CD8-positive, alpha-beta memory T cell (primary cell): ENCODE data around the gene TMEM242. TPM values are rescaled to one million over a fixed set of nuclear protein-coding genes. Genes with fewer than 3 reads are reported as not detected.

Source experiments
- CTCF ChIA-PET: fragments of 350-600 bp; sonication (Branson Sonifier 250); formaldehyde crosslinking; loops from one replicate; lab custom pipeline; 2021; ENCODE audit warnings: antibody characterized with exemption; lab: Charles Lee
- POLR2A ChIA-PET: fragments of 350-600 bp; sonication (Branson Sonifier 250); formaldehyde crosslinking; loops from one replicate; lab custom pipeline; 2021; ENCODE audit warnings: antibody characterized with exemption; lab: Charles Lee
- DNase-seq, 5 donors: peaks; one replicate each; pipeline versions ENCODE4 v3.0.0 to v3.0.0-alpha.2; 2020 to 2022; ENCODE audit warnings: mixed read lengths in 1 of 5
- H3K27ac ChIP-seq: one replicate; pipeline ENCODE4 v1.7.0; 2013; ENCODE audit warnings: low read depth, mild to moderate bottlenecking, low read length, moderate library complexity
- H3K27me3 ChIP-seq: 2 replicates; pipeline ENCODE4 v1.7.0; 2013; ENCODE audit warnings: low read length, mild to moderate bottlenecking; ENCODE audit not compliant: insufficient read depth, poor library complexity, severe bottlenecking
- H3K36me3 ChIP-seq: 2 replicates; pipeline ENCODE4 v1.7.0; 2013; ENCODE audit warnings: mild to moderate bottlenecking, low read length, moderate library complexity; ENCODE audit not compliant: insufficient read depth
- H3K4me1 ChIP-seq: 2 replicates; pipeline ENCODE4 v1.7.0; 2013; ENCODE audit warnings: mild to moderate bottlenecking, low read length, moderate library complexity; ENCODE audit not compliant: insufficient read depth
- H3K4me3 ChIP-seq: 2 replicates; pipeline ENCODE4 v1.7.0; 2013; ENCODE audit warnings: mild to moderate bottlenecking, low read length
- H3K9me3 ChIP-seq: 2 replicates; pipeline ENCODE4 v1.7.0; 2013; ENCODE audit warnings: mild to moderate bottlenecking, low read length
- H3K27ac Mint-ChIP-seq, 8 donors: one replicate each; pipeline ENCODE4 v1.8.0; 2020 to 2021; ENCODE audit warnings: mixed read lengths in 8 of 8, mild to moderate bottlenecking in 6 of 8, inconsistent platforms in 3 of 8, moderate library complexity in 3 of 8
- H3K27me3 Mint-ChIP-seq, 2 donors: one replicate each; pipeline ENCODE4 v1.8.0; 2020 to 2021; ENCODE audit warnings: mixed read lengths in 2 of 2, mild to moderate bottlenecking in 1 of 2, moderate library complexity in 1 of 2
- H3K36me3 Mint-ChIP-seq, 3 donors: one replicate each; pipeline ENCODE4 v1.8.0; 2020 to 2021; ENCODE audit warnings: mixed read lengths in 3 of 3, inconsistent platforms in 1 of 3, mild to moderate bottlenecking in 1 of 3
- H3K4me1 Mint-ChIP-seq, 3 donors: one replicate each; pipeline ENCODE4 v1.8.0; 2020 to 2021; ENCODE audit warnings: mixed read lengths in 3 of 3, inconsistent platforms in 1 of 3, mild to moderate bottlenecking in 1 of 3
- H3K4me3 Mint-ChIP-seq, 7 donors: one replicate each; pipeline ENCODE4 v1.8.0; 2020 to 2021; ENCODE audit warnings: mixed read lengths in 7 of 7, mild to moderate bottlenecking in 6 of 7, moderate library complexity in 4 of 7, inconsistent platforms in 2 of 7
- H3K9me3 Mint-ChIP-seq, 5 donors: one replicate each; pipeline ENCODE4 v1.8.0; 2020 to 2022; ENCODE audit warnings: mixed read lengths in 5 of 5, mild to moderate bottlenecking in 3 of 5, moderate library complexity in 2 of 5, inconsistent platforms in 1 of 5
- polyA plus RNA-seq: library from polyadenylated mRNA; unstranded; fragments of 300-500 nt; fragmentation: Illumina TruSeq; gene quantifications from one replicate; pipeline ENCODE4 v1.2.3, GENCODE V29; 2021
- total RNA-seq, 2 experiments: library from RNA; stranded (reverse); gene quantifications; one replicate each; pipeline ENCODE4 v1.2.3, GENCODE V29; 2021

TMEM242 gene
- total and polyA plus RNA-seq, 3 experiments from 2014 or later: 11.0 to 12.1 (median 11.9) TPM

DNA sequence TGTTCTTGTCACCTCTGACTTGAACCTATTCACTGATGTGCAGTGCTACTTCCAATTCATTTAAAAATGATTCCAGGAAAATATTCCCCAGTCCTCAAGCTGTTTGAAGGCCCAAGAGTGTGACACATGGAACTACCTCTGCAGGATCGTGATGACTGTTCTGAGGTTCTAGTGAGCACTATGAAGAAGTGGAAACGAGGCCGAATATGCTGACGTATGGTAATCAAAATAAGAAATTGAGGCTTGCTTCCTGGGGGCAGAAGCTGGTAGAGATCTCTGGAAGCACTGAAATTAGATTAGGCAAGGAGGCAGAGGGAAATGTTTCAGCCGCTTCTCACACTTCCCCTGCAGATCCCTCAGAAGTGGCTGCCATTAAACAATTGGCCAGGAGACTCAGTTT lies 15.7 kb downstream of the TMEM242 start:
- H3K4me1 Mint-ChIP-seq: peaks cover 5 to 11% (median 6%) of the 10 kb centered on the region in 3 donors
- Histone ChIP-seq H3K27ac (no peak overlapping the region), H3K4me1 (no peaks in the 10 kb centered on the region), H3K4me3 (no peak overlapping the region), H3K9me3 (no peaks in the 10 kb centered on the region), H3K27me3 (no peaks in the 10 kb centered on the region), H3K36me3 (peaks cover 3% of the 10 kb centered on the region)
- no peaks in the 10 kb centered on the region for H3K27me3 Mint-ChIP-seq
- H3K36me3 Mint-ChIP-seq: peaks cover under 1 to 18% (median 5%) of the 10 kb centered on the region in 3 donors
- H3K4me3 Mint-ChIP-seq: no peak overlapping the region
- DNase-seq: no peak
- POLR2A ChIA-PET: no interaction called here
- H3K9me3 Mint-ChIP-seq: no peaks in the 10 kb centered on the region
- H3K27ac Mint-ChIP-seq: no peak overlapping the region
- CTCF ChIA-PET: no interaction called here

DNA sequence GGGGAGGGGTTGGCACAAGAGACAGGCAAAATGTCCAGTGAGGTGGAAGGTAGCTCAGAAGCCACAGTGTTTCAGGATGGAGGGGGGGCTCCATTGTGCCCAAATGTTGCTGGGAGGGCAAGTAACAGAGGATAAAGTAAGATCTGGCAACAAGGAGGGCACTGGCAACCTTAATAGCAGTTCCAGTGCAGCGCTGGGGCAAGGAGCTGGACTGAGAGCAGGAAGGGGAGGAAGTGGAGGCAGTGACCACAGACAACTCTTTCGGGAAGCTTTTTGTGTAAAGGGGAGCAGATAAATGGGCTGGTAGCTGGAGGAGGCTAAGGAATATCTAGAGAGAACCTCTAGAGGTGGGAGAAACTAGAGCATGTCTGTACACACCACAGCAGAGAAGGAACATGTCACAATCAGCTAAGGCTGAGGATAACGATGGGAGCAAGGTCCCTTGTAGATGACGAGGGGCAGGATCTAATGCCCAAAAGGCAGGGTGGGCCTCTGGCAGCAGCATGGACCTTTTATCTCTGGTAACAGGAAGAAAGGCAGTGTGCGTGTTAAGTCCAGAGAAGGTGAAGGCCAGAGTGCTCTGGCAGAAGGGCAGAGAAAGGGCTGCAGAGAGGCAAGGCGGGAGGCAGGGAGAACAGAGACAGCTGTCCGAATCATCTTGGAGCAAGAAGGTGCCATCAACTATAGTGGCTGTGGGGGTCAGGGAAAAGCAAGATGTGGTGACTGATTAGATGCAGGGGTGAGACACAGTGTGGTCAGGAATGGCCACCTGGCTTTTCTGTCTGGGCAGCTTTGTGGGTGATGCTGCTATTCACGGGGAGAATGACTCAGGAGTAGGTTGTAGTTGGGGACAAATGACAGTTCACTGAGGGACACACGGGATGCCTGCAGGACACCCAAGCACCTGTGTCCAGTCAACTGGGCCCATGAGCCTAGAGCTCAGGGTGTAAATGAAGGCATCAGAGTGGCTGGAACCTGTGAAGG lies 17.4 kb downstream of the TMEM242 start:
- DNase-seq: no peak
- ChIA-PET POLR2A (no interaction called here), CTCF (no interaction called here)
- H3K27me3 Mint-ChIP-seq: no peaks in the 10 kb centered on the region
- Histone ChIP-seq H3K4me1 (no peaks in the 10 kb centered on the region), H3K27me3 (no peaks in the 10 kb centered on the region), H3K27ac (no peak overlapping the region), H3K9me3 (no peaks in the 10 kb centered on the region), H3K4me3 (no peak overlapping the region), H3K36me3 (peaks cover 3% of the 10 kb centered on the region)
- H3K4me1 Mint-ChIP-seq: peaks cover 6 to 14% (median 9%) of the 10 kb centered on the region in 3 donors
- no peak overlapping the region for H3K4me3 Mint-ChIP-seq
- no peak overlapping the region for H3K27ac Mint-ChIP-seq
- H3K36me3 Mint-ChIP-seq: peaks cover 0 to 9% (median 2%) of the 10 kb centered on the region in 3 donors
- no peaks in the 10 kb centered on the region for H3K9me3 Mint-ChIP-seq

DNA sequence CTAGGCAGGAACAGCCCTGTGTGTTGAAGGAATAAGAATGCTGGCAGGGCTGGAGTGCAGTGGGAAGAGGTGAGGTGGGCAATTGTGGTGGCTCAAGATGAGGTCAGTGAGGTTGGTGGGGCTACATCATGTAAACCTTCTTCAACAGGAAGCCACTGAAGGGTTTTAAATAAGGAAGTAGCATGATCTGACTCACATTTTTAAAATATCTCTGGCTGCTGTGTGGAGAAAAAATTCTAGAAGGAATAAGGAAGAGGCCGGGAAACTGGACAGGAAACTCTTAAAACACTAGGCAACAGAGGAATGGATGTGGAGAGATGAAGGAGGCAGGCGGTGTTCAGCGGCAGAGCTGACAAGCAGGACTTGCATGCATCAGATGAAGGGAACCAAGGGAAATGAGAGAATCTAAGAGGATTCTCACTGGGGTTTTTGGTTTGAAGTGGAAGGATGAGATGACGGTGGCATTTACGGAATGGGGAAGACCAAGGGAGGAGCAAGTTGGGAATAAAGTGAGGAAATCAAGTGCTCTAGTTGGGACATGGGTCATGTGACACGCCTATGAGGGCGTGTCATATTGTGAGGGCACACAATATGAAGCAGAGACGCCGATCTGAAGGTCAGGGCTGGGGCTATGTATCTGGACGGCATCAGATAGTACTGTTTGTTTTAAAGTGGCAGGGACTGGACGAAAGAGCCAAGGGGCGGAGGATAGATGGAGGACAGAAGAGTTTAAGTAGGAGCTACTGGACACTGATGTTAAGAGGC lies 18.2 kb downstream of the TMEM242 start:
- ChIA-PET POLR2A (no interaction called here), CTCF (no interaction called here)
- H3K27ac ChIP-seq: no peak overlapping the region
- H3K9me3 ChIP-seq: no peaks in the 10 kb centered on the region
- H3K4me3 Mint-ChIP-seq: no peak overlapping the region
- no peaks in the 10 kb centered on the region for H3K9me3 Mint-ChIP-seq
- peaks cover 0 to 8% (median 3%) of the 10 kb centered on the region in 3 donors for H3K36me3 Mint-ChIP-seq
- no peaks in the 10 kb centered on the region for H3K4me1 ChIP-seq
- H3K27me3 Mint-ChIP-seq: no peaks in the 10 kb centered on the region
- peaks cover 3 to 14% (median 9%) of the 10 kb centered on the region in 3 donors for H3K4me1 Mint-ChIP-seq
- no peak overlapping the region for H3K27ac Mint-ChIP-seq
- no peak overlapping the region for H3K4me3 ChIP-seq
- no peaks in the 10 kb centered on the region for H3K27me3 ChIP-seq
- no peak for DNase-seq
- H3K36me3 ChIP-seq: no peaks in the 10 kb centered on the region

DNA sequence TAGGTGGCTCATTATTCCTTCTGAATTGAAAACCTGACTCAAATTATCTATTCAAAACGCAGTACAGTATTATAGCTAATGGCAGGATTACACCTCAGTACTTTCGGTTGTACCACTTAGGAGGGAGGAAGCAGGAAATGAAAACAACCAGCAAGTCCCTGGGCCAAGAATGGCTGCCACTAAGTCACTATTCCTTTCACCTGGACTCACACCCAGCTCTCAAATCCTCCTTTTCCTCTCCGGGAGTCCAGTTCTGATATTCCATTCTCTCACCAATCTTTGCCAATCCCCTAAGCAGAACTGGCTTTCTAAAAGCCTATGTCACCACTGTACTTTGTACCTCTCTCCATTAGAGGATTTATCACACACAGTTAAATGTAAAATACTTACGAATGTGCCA lies 20.6 kb downstream of the TMEM242 start:
- no peaks in the 10 kb centered on the region for H3K27me3 Mint-ChIP-seq
- CTCF ChIA-PET: no interaction called here
- POLR2A ChIA-PET: no interaction called here

DNA sequence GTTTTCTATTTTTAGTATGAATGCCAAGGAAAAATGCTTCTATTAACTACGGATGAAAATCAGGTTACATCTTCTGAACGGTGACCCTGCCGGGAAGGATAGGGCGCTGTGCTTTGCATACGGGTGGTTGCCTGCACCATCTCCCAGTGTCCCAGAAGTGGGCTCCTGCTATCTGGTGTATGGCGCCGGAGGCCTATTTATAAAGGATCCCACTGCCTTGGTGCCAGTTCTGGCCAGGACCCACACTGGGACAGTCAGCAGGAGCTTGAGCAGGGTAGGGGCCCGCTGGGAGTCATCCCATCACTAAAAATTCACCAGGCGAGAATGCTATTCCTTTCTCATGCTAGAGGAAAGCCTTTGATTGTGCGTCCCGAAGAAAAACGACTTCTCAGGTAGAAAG lies 22.9 kb downstream of the TMEM242 start:
- Mint-ChIP-seq H3K4me3 (no peak overlapping the region), H3K36me3 (peaks cover 3 to 17% (median 6%) of the 10 kb centered on the region in 3 donors), H3K27ac (no peak overlapping the region), H3K9me3 (no peaks in the 10 kb centered on the region), H3K4me1 (peaks cover 3 to 20% (median 9%) of the 10 kb centered on the region in 3 donors), H3K27me3 (no peaks in the 10 kb centered on the region)
- no peaks in the 10 kb centered on the region for H3K36me3 ChIP-seq
- no peaks in the 10 kb centered on the region for H3K27me3 ChIP-seq
- no peaks in the 10 kb centered on the region for H3K4me1 ChIP-seq
- no peaks in the 10 kb centered on the region for H3K9me3 ChIP-seq
- POLR2A ChIA-PET: interaction anchor here (0.5 to 0.7 kb wide), 2 partner anchors 14 to 258 kb away, joined by 4 to 5 read pairs; no protein-coding TSS in a partner anchor
- CTCF ChIA-PET: no interaction called here
- no peak for DNase-seq
- H3K4me3 ChIP-seq: no peak overlapping the region
- H3K27ac ChIP-seq: no peak overlapping the region

More for the DNA sequence above, 20.6 kb downstream of the TMEM242 start:
- Histone ChIP-seq H3K4me3 (no peak overlapping the region), H3K9me3 (no peaks in the 10 kb centered on the region), H3K27ac (no peak overlapping the region), H3K4me1 (no peaks in the 10 kb centered on the region), H3K27me3 (no peaks in the 10 kb centered on the region), H3K36me3 (no peaks in the 10 kb centered on the region)
- DNase-seq: no peak
- Mint-ChIP-seq H3K4me1 (peaks cover 3 to 15% (median 9%) of the 10 kb centered on the region in 3 donors), H3K27ac (peak overlapping the region in 1 of 8 donors; percentile 3), H3K36me3 (peaks cover 3 to 17% (median 6%) of the 10 kb centered on the region in 3 donors), H3K9me3 (no peaks in the 10 kb centered on the region), H3K4me3 (no peak overlapping the region)

DNA sequence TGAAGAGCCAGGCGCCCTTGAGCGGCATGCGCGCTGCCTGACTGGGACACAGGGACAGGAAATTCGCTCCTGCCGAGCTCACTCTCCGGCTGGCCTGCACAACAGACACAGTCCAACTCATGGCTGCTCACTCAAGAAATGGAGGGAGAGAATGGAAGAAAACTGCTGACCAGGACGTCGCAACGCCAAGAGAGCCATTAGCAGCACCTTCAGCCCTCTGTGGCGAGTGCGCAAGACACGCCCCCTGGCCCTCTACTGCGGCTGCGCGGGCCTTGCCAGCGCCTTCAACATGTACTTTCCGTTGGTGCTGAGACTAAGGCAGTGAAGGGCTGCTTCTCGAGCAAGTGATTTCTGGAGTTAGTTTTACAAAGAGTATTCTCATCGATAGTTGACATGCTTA lies 23.3 kb downstream of the TMEM242 start:
- ChIA-PET CTCF (no interaction called here), POLR2A (no interaction called here)
- no peak overlapping the region for H3K27ac Mint-ChIP-seq
- Histone ChIP-seq H3K36me3 (no peaks in the 10 kb centered on the region), H3K27me3 (no peaks in the 10 kb centered on the region), H3K9me3 (no peaks in the 10 kb centered on the region), H3K4me1 (no peaks in the 10 kb centered on the region), H3K27ac (no peak overlapping the region), H3K4me3 (no peak overlapping the region)
- H3K36me3 Mint-ChIP-seq: peaks cover 3 to 17% (median 6%) of the 10 kb centered on the region in 3 donors
- H3K27me3 Mint-ChIP-seq: no peaks in the 10 kb centered on the region
- no peak for DNase-seq
- no peak overlapping the region for H3K4me3 Mint-ChIP-seq
- H3K9me3 Mint-ChIP-seq: no peaks in the 10 kb centered on the region
- H3K4me1 Mint-ChIP-seq: peaks cover 3 to 20% (median 9%) of the 10 kb centered on the region in 3 donors

DNA sequence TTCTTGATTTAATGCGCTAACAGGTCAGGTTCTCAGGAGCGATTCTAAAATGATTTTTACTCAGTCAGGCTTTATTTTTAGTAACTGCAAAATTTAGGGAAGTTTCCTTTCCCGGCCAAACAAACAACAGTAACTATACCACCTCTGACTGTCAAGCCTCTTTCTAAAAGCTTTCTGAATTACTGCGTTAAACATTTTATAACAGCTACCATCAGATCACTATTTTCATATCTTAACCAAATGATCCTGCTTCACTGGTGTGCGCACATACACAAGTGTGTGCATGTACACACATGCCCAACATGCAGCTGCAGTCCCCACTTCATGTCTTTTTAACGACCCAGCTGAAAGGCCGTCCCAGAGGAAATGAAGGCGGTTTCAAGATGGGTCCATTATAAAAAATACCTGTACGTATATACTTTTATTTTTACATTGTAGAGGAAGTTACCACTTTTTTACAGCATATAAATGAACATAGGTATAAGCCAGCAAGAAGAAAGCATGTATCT lies 25.0 kb downstream of the TMEM242 start:
- no peak overlapping the region for H3K4me3 Mint-ChIP-seq
- no peaks in the 10 kb centered on the region for H3K27me3 Mint-ChIP-seq
- no peaks in the 10 kb centered on the region for H3K9me3 Mint-ChIP-seq
- H3K36me3 Mint-ChIP-seq: peaks cover 3 to 17% (median 6%) of the 10 kb centered on the region in 3 donors
- Histone ChIP-seq H3K27me3 (no peaks in the 10 kb centered on the region), H3K4me1 (no peaks in the 10 kb centered on the region), H3K9me3 (no peaks in the 10 kb centered on the region), H3K27ac (no peak overlapping the region), H3K36me3 (no peaks in the 10 kb centered on the region), H3K4me3 (no peak overlapping the region)
- CTCF ChIA-PET: no interaction called here
- no peak for DNase-seq
- H3K4me1 Mint-ChIP-seq: peaks cover 5 to 15% (median 9%) of the 10 kb centered on the region in 3 donors
- H3K27ac Mint-ChIP-seq: no peak overlapping the region
- POLR2A ChIA-PET: no interaction called here
